ENCODE data around the gene KRT80.
A peak's percentile ranks its signal among the peaks of the same experiment; 100 is the strongest.

The KRT80 gene

GRCh38 chr12:52223406-52224039 lies 31.7 kb upstream of the KRT80 start:
- TF ChIP-seq, protein P1, sequence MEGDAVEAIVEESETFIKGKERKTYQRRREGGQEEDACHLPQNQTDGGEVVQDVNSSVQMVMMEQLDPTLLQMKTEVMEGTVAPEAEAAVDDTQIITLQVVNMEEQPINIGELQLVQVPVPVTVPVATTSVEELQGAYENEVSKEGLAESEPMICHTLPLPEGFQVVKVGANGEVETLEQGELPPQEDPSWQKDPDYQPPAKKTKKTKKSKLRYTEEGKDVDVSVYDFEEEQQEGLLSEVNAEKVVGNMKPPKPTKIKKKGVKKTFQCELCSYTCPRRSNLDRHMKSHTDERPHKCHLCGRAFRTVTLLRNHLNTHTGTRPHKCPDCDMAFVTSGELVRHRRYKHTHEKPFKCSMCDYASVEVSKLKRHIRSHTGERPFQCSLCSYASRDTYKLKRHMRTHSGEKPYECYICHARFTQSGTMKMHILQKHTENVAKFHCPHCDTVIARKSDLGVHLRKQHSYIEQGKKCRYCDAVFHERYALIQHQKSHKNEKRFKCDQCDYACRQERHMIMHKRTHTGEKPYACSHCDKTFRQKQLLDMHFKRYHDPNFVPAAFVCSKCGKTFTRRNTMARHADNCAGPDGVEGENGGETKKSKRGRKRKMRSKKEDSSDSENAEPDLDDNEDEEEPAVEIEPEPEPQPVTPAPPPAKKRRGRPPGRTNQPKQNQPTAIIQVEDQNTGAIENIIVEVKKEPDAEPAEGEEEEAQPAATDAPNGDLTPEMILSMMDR (IDR thresholded peaks at IDR 0.05; ENCODE audit: low read depth, low read length): no peak
- no peak for DNase-seq (ENCODE audit: low read depth, low spot score)
- H3K4me3 ChIP-seq (ENCODE audit: low read depth, low read length): no peak overlapping the region
- in situ Hi-C loops (cut with HindIII; ENCODE audit: low sequenced_read_pairs): no loop called here

GRCh38 chr12:52222692-52223091 lies 30.9 kb upstream of the KRT80 start:
- TF ChIP-seq, protein P1 (IDR thresholded peaks at IDR 0.05; ENCODE audit: low read depth, low read length): no peak
- in situ Hi-C loops (cut with HindIII; ENCODE audit: low sequenced_read_pairs): no loop called here
- DNase-seq (ENCODE audit: low read depth, low spot score): no peak

GRCh38 chr12:52221912-52222457 lies 30.2 kb upstream of the KRT80 start:
- TF ChIP-seq, protein P1 (IDR thresholded peaks at IDR 0.05; ENCODE audit: low read depth, low read length): peak; percentile 63
- DNase-seq (ENCODE audit: low read depth, low spot score): no peak
- in situ Hi-C loops (cut with HindIII; ENCODE audit: low sequenced_read_pairs): no loop called here

More at GRCh38 chr12:52222692-52223091, 30.9 kb upstream of the KRT80 start:
- H3K4me3 ChIP-seq (ENCODE audit: low read depth, low read length): no peak overlapping the region

DNA sequence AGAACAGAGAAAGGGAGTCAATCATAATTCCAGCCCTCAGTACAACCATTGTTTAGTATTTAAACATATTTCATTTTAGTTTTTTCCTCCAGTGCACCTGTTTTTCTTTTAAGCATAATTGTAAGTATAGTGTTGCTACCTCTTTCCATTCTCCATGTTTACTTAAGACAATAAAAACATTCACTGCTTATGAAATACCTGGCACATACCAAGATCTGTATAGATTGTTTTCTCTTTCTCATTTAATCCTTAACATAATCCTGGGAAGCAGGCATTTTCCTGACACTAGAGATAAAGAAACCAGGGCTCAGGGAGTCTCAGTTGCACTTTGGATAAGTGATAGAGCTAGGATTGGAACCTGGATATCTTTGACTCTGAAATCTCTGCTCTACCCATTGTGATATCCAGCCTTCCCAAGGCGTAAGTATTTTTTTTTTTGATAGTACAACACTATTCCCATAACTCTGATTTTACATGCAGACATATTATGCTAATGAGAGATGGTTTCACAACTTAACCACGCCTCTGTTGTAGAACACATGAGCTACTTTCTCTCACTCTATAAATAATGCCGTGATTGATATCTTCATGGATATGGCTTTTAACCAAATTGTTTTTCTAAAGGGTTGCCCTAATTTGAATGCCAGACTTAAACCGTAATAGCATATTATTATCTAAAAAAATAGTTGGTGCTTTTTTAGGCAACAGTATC lies 29.4 kb upstream of the KRT80 start:
- in situ Hi-C loops (cut with HindIII; ENCODE audit: low sequenced_read_pairs): no loop called here
- no peak for DNase-seq (ENCODE audit: low read depth, low spot score)

More at GRCh38 chr12:52221912-52222457, 30.2 kb upstream of the KRT80 start:
- H3K4me3 ChIP-seq (ENCODE audit: low read depth, low read length): no peak overlapping the region

DNA sequence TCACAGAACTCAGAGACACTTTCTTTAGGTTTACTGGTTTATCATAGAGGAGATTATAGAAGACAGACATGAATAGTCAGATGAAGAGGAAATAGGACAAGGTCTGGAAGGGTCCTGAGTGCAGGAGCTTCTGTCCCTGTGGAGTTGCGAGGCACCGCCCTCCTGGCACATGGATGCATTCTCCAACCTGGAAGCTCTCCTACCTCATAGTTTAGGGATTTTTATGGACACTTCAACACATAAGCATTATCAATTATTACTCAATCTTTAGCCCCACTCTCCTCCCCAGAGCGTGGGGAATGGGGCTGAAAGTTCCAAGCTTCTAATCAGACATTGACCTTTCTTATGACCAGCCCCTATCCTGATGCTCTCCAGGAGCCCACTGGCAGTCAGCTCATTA lies 28.7 kb upstream of the KRT80 start:
- DNase-seq (ENCODE audit: low read depth, low spot score): no peak
- TF ChIP-seq, protein P1 (IDR thresholded peaks at IDR 0.05; ENCODE audit: low read depth, low read length): no peak
- in situ Hi-C loops (cut with HindIII; ENCODE audit: low sequenced_read_pairs): no loop called here

More for the DNA sequence above, 29.4 kb upstream of the KRT80 start:
- no peak overlapping the region for H3K4me3 ChIP-seq (ENCODE audit: low read depth, low read length)
- TF ChIP-seq, protein P1 (IDR thresholded peaks at IDR 0.05; ENCODE audit: low read depth, low read length): no peak

GRCh38 chr12:52218001-52218400 lies 26.2 kb upstream of the KRT80 start:
- TF ChIP-seq, protein P1 (IDR thresholded peaks at IDR 0.05; ENCODE audit: low read depth, low read length): no peak
- no peak overlapping the region for H3K4me3 ChIP-seq (ENCODE audit: low read depth, low read length)
- DNase-seq (ENCODE audit: low read depth, low spot score): no peak
- in situ Hi-C loops (cut with HindIII; ENCODE audit: low sequenced_read_pairs): no loop called here

More for the DNA sequence above, 28.7 kb upstream of the KRT80 start:
- no peak overlapping the region for H3K4me3 ChIP-seq (ENCODE audit: low read depth, low read length)
